HG03175 (cell line): ENCODE data around the gene PLA2G4A.

Experiments
- ATAC-seq: cut with Tn5 transposase; IDR thresholded peaks from one replicate; pipeline ENCODE4 v1.9.1; 2021; ENCODE audit warnings: mild to moderate bottlenecking, moderate library complexity; ENCODE audit not compliant: unreplicated experiment

PLA2G4A gene

GRCh38 chr1:186966456-186966855 lies 137.7 kb downstream of the PLA2G4A start:
- no peak for ATAC-seq

- no peak for ATAC-seq
Measured at GRCh38 chr1:186967656-186968394, 139.1 kb downstream of the PLA2G4A start.

- no peak for ATAC-seq
Measured at GRCh38 chr1:186974774-186975181, 146.0 kb downstream of the PLA2G4A start.

- no peak for ATAC-seq
Measured at GRCh38 chr1:186975220-186975619, 146.5 kb downstream of the PLA2G4A start.

GRCh38 chr1:186976700-186977099 lies 148.0 kb downstream of the PLA2G4A start:
- no peak for ATAC-seq

DNA sequence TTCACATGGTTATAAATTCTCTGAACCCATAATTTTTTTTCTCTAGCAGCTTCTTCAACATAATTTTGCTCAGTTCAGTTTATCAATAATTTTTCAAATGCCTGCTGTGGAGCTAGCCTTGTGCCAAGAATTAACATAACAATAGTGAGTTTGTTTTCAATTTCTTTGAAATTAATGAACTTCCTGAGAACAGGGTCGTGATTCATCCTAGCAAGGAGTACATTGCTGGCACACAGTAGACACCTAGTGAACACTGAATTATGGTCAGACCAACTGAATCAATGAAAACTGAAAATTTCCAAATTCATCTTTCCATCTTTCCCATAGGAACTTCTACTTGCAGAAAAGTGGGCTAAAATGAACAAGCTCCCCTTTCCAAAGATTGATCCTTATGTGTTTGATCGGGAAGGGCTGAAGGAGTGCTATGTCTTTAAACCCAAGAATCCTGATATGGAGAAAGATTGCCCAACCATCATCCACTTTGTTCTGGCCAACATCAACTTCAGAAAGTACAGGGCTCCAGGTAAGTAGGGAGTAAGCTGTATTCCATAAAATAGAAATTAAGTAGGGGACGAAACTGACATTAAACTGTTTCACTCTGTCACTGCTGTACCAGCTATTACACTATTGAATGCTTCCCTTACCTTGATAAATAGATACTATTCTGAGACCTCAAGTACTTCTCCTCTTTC lies 148.7 kb downstream of the PLA2G4A start:
- no peak for ATAC-seq

DNA sequence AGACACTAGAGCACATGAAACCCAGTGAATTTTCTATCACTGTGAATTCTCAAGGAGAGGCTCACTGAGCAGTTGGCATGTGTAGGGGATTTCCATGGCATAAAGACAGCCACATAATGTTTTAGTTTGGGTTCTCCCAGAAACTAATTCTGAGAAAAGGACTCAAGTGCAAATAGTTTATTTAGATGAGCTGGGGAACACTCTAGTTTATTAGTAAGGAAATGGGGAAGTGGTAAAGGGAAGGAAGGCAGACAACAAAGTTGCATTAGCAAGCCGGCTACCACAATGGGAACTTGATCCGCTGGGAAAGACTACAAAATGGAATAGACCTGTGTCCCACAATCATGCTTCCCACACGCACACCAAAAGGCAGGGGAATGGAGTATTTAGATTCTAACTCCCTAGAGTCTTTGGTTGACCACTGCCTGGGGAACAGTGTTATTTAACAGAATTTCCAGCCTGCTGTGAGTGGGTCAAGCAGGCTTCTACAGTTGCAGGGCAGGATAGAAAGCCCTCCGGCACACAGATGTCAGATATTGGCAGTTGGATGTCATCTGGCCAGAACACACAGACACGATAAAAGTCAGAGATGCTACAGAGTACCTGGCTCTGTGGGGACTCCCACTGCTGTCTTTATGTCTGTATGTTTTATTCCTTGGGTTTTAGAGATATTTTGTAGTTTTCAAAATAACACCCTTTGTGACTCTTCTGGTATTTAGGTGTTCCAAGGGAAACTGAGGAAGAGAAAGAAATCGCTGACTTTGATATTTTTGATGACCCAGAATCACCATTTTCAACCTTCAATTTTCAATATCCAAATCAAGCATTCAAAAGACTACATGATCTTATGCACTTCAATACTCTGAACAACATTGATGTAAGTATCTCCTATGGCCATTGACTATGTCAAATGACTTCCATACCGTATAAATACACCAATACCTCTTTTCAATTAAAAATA lies 150.1 kb downstream of the PLA2G4A start:
- no peak for ATAC-seq

DNA sequence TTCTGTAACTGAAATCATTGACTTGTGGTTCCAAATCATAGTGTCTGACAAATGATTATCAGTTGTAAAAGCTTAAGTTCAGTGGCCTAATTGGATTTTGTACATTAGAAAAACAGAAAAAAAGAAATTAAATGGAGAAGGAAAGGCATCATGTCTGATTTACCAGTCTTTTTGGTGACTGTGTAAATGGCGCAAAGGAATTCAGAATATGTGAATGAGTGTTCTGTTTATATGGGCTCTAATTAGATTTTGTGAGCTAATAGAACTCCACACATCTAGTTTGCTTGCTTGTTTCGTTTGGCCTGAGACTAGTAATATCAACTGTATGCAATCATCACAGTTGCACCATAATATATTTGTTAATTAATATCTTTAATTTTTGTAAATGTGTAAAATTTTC lies 151.7 kb downstream of the PLA2G4A start:
- no peak for ATAC-seq

DNA sequence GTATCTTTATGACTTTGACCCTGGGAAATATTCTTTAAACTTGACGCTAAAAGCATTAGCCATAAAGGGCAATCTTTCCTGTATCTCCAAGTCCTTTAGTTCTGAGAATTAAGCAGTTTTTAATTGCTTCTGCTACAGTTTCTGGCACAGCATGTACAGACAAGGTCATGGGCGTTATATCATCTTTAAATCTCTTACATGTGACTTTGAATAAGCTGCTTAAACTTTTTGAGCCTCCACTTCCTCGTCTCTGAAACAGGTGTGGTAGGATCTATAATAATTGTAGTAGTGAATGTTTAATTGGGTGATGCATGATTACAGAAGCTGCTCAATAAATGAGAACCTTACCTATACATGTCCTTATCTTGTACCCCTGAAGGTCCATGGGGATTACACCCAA lies 153.4 kb downstream of the PLA2G4A start:
- no peak for ATAC-seq

GRCh38 chr1:186983327-186983726 lies 154.6 kb downstream of the PLA2G4A start:
- no peak for ATAC-seq

DNA sequence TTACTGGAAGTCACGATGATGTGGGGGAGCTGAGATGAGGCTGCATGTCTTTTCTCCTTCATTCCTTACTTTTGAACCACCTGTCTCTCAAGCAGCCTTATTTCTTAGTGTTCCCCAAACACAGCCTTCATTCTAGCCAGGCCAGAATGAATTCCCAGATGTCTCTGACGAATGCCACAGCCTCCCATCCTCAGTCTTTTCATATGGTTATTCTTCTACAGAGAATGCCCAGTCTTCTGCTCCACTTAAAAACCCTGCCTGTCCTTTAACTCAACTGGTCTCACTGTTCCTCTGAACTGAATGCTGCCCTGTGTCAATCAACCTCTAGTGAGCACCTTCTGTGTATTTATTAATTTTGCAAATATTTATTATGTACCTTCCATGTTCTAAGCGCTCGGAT lies 156.2 kb downstream of the PLA2G4A start:
- ATAC-seq, result no peak

- peak; percentile 70 for ATAC-seq
Measured at GRCh38 chr1:186985889-186986491, 157.2 kb downstream of the PLA2G4A start.

- no peak for ATAC-seq
Measured at GRCh38 chr1:186987065-186987464, 158.3 kb downstream of the PLA2G4A start.

DNA sequence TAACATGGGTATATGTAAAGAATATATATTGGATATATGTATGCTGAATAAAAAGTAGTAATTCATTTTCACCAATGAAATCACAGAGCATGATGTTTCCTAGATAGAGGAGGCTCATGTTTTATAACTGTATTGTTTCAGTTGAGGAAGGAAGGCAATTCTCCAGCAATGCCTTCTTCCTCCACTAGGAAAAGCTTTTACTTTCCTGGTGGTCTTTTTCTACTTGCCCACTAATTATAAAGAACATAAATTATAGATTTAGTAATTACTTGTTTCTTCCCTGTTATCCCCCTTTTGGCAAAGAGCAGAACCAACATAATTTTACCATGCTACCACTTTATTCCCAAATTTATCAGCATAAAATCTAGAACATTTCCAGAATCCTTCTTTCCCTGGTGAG lies 159.0 kb downstream of the PLA2G4A start:
- no peak for ATAC-seq

DNA sequence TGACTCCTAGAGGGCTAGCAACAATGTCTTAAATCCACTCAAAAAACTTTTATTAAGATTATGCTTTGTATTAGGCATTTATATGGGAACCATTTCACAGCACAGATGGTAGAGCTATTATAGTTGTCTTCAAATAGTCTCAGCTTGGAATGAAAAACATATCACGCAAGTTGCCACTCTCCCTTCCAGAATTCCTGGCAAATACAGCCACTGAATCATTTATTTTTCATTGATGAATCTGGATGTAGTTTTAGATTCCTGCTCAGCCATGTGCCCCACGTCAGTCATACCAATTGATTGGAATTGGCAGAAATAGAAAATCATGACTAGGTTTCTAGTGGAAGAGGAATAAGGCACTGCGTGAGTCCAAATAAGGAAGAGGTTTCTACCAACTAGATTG lies 165.2 kb downstream of the PLA2G4A start:
- ATAC-seq, result no peak

- no peak for ATAC-seq
Measured at GRCh38 chr1:186994897-186995296, 166.1 kb downstream of the PLA2G4A start.

DNA sequence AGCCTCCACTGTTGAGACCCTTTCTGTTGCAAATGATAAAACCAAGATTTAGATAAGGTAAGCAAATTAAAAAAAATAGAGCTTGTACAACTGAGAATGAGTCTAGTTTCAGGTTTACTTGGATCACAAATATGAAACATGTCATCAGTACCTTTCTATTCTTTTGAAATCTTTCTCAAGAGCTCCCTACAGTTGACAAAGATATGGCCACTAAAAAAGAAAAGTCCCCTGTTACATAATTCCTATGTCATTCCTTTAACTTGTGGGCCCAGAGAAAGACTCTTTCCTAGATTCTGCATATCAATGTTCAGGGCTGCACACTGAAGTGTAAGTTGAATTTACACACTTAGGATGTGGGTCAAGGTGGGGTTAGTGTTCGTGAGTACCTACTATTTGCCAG lies 168.1 kb downstream of the PLA2G4A start:
- ATAC-seq, result no peak

GRCh38 chr1:186997877-186998276 lies 169.1 kb downstream of the PLA2G4A start:
- ATAC-seq, result no peak

- ATAC-seq, result no peak
Measured at GRCh38 chr1:186999506-186999905, 170.8 kb downstream of the PLA2G4A start.

DNA sequence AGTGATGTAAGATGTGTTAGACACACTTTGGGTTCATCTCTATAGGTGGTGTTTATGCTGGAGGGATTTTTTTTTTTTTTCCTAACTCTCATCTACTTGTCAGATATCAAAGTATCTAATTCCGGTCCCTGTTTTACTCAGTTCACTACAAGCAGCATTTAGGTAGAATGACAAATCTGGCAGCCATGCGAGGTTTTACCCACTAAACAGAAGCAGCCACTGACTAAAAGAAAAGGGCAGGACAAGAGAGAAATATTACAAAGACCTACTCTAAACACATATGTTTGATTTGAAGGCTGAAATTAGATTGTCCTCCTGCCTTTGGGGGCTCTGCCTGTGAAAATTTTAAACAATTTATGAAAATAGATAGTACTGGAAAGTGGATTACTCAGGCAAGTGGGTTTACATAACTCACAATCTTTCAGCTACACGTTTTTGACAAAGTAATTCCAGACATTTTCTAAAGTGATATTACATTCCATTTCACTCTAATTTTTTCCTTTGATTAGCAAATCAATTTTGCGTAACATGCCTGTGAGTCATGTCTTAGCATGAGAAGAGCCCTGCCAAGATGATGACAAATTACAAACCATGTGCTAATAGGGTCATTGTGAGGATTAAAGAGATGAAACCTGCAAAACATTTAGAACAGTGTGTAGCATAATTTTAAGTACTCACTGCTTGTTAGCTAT lies 172.6 kb downstream of the PLA2G4A start:
- ATAC-seq, result no peak
